ENCODE results near the gene NKX6-2.

Gene NKX6-2

DNA sequence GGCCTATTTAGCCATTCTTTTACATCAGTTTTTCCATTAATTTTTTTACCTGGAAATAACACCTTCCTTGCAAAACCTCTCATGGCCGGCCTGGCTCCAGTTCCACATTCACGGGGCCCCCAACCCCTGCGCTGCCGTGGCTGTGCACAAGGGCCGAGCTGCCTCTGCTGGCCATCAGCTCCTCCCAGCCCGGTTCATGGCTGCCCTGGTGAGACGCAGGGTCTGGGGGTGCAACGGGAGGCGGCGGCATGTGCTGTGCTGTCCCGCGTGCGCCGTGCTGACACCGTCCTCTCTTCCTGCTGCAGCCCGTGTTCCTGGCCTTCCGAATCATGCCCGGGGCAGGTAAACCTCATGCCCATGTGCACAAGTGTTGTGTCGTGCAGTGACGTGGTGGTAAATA lies 4.4 kb downstream of the NKX6-2 start:
- H2AFZ ChIP-seq (ENCODE audit: low read length) = no peak overlapping the region
- H3K4me3 ChIP-seq (ENCODE audit: low read depth, low read length, poor library complexity, severe bottlenecking) = no peak overlapping the region
- H3K36me3 ChIP-seq (ENCODE audit: insufficient read depth, low read length) = no peaks in the 10 kb centered on the region
- H3K9ac ChIP-seq (ENCODE audit: low read length) = no peak overlapping the region
- no peaks in the 10 kb centered on the region for H3K27me3 ChIP-seq (ENCODE audit: insufficient read depth, low read length)
- H3K9me2 ChIP-seq (ENCODE audit: low read depth, low read length) = no peaks in the 10 kb centered on the region
- no peak overlapping the region for H3K4me2 ChIP-seq (ENCODE audit: low read length)
- no peaks in the 10 kb centered on the region for H3K79me2 ChIP-seq (ENCODE audit: insufficient read depth, low read length)
- no peaks in the 10 kb centered on the region for H3K9me3 ChIP-seq (ENCODE audit: low read length)
- TF ChIP-seq CTCF (IDR thresholded peaks at IDR 0.05; ENCODE audit: low read length) = no peak
- H4K20me1 ChIP-seq (ENCODE audit: insufficient read depth, low read length) = no peaks in the 10 kb centered on the region
- no peaks in the 10 kb centered on the region for H3F3A ChIP-seq (ENCODE audit: insufficient read depth, low read length)
- H3K4me1 ChIP-seq (ENCODE audit: insufficient read depth, low read length, severe bottlenecking) = no peaks in the 10 kb centered on the region
- H3K27ac ChIP-seq (ENCODE audit: low read depth, low read length, poor library complexity, severe bottlenecking) = no peak overlapping the region

GRCh38 chr10:132780356-132780755 lies 5.6 kb downstream of the NKX6-2 start:
- Histone ChIP-seq H2AFZ (ENCODE audit: low read length) (no peak overlapping the region), H3K27ac (ENCODE audit: low read depth, low read length, poor library complexity, severe bottlenecking) (no peak overlapping the region), H3K4me1 (ENCODE audit: insufficient read depth, low read length, severe bottlenecking) (no peaks in the 10 kb centered on the region), H3K9me3 (ENCODE audit: low read length) (no peaks in the 10 kb centered on the region), H3K9me2 (ENCODE audit: low read depth, low read length) (no peaks in the 10 kb centered on the region), H3K27me3 (ENCODE audit: insufficient read depth, low read length) (no peaks in the 10 kb centered on the region), H3K36me3 (ENCODE audit: insufficient read depth, low read length) (no peaks in the 10 kb centered on the region), H3K4me3 (ENCODE audit: low read depth, low read length, poor library complexity, severe bottlenecking) (no peak overlapping the region), H4K20me1 (ENCODE audit: insufficient read depth, low read length) (no peaks in the 10 kb centered on the region), H3K9ac (ENCODE audit: low read length) (no peak overlapping the region), H3F3A (ENCODE audit: insufficient read depth, low read length) (no peaks in the 10 kb centered on the region), H3K79me2 (ENCODE audit: insufficient read depth, low read length) (no peaks in the 10 kb centered on the region), H3K4me2 (ENCODE audit: low read length) (no peak overlapping the region)
- TF ChIP-seq EZH2 (IDR thresholded peaks at IDR 0.05; ENCODE audit: borderline replicate concordance, low read length) (no peak), CTCF (IDR thresholded peaks at IDR 0.05; ENCODE audit: low read length) (no peak)

DNA sequence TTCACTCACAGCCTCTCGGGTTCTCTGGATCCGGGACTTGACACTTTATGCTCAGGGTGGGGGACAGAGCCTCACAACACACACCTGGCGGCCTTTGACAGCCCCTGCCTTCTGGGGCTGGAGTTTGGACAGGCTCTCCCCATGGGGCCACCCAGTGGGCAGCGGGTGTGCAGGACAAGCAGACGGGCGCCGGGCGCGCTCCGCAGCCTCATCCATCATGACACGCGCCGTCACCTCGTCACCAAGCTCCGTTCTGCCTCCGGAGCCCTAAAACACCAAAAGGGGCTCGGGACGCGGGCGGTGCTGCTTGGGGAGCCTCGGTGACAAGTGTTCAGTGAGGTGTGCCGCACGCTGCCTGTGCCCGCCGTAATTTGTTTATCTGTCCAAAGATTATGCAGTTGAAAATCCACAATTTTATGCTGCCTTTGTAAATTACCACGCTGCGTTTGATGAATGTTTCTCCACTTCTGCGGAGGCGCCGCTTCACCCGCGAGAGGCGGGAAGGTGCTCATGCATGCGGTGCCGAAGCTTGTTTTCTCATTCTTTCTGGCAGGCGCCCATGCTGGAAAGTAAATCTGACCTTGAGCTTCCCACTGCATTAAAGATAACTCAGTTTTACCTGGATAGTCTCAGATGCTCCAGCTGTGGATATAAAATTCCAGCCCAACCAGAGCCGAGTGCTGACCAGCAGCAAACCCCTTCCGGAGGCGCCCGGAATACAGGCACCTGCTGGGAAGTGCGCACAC lies 6.2 kb downstream of the NKX6-2 start:
- no peak overlapping the region for H3K27ac ChIP-seq (ENCODE audit: low read depth, low read length, poor library complexity, severe bottlenecking)
- no peaks in the 10 kb centered on the region for H3F3A ChIP-seq (ENCODE audit: insufficient read depth, low read length)
- no peak overlapping the region for H3K4me2 ChIP-seq (ENCODE audit: low read length)
- no peaks in the 10 kb centered on the region for H3K27me3 ChIP-seq (ENCODE audit: insufficient read depth, low read length)
- H2AFZ ChIP-seq (ENCODE audit: low read length) = no peak overlapping the region
- H4K20me1 ChIP-seq (ENCODE audit: insufficient read depth, low read length) = no peaks in the 10 kb centered on the region
- no peaks in the 10 kb centered on the region for H3K79me2 ChIP-seq (ENCODE audit: insufficient read depth, low read length)
- H3K36me3 ChIP-seq (ENCODE audit: insufficient read depth, low read length) = no peaks in the 10 kb centered on the region
- no peaks in the 10 kb centered on the region for H3K9me3 ChIP-seq (ENCODE audit: low read length)
- no peaks in the 10 kb centered on the region for H3K9me2 ChIP-seq (ENCODE audit: low read depth, low read length)
- TF ChIP-seq CTCF (IDR thresholded peaks at IDR 0.05; ENCODE audit: low read length) (no peak), EZH2 (IDR thresholded peaks at IDR 0.05; ENCODE audit: borderline replicate concordance, low read length) (no peak)
- no peaks in the 10 kb centered on the region for H3K4me1 ChIP-seq (ENCODE audit: insufficient read depth, low read length, severe bottlenecking)
- H3K9ac ChIP-seq (ENCODE audit: low read length) = no peak overlapping the region
- H3K4me3 ChIP-seq (ENCODE audit: low read depth, low read length, poor library complexity, severe bottlenecking) = no peak overlapping the region
